Adrenal gland (tissue), 12 donors: Measurements from ENCODE around the gene COL5A1. TPM values are rescaled to one million over a fixed set of nuclear protein-coding genes. Genes with fewer than 3 reads are reported as not detected.

Source experiments
- DNase-seq, 7 donors: peaks; one replicate each; pipeline ENCODE4 v3.0.0-alpha.2; 2019 to 2020
- H3K27ac ChIP-seq, 5 donors: fragments of 200-600 bp; sonication (generic) in 4 of 5; 1 replicate in 3 of 5; 2 replicates in 2 of 5; pipeline versions ENCODE4 v1.5.1 to v1.8.0; 2016 to 2020; ENCODE audit warnings: mild to moderate bottlenecking in 1 of 5
- H3K27me3 ChIP-seq: fragments of 200-600 bp; 2 replicates; pipeline ENCODE4 v1.8.0; 2021
- H3K36me3 ChIP-seq, 2 donors: fragments of 200-600 bp; replicated peaks in 1 of 2; 1 replicate in 1 of 2; 2 replicates in 1 of 2; pipeline versions ENCODE4 v1.5.1 to v1.8.0; 2018 to 2022
- H3K4me1 ChIP-seq, 2 donors: fragments of 200-600 bp; replicated peaks in 1 of 2; 1 replicate in 1 of 2; 2 replicates in 1 of 2; pipeline versions ENCODE4 v1.5.1 to v1.8.0; 2018 to 2021
- H3K4me3 ChIP-seq, 4 donors: fragments of 200-600 bp; sonication (generic) in 3 of 4; one replicate each; pipeline ENCODE4 v1.5.1; 2016 to 2018
- H3K9me3 ChIP-seq, 3 donors: fragments of 200-600 bp; sonication (generic) in 1 of 3; replicated peaks in 1 of 3; 1 replicate in 2 of 3; 2 replicates in 1 of 3; pipeline versions ENCODE4 v1.5.1 to v1.8.0; 2016 to 2021
- POLR2A ChIP-seq, 2 donors: fragments of 450-650 bp; IDR thresholded peaks; one replicate each; pipeline ENCODE4 v1.6.1; 2017; ENCODE audit warnings: antibody characterized with exemption in 2 of 2, mild to moderate bottlenecking in 2 of 2, moderate library complexity in 1 of 2
- WGBS, 4 donors: extraction: QIAGEN DNeasy Blood & Tissue Kit in 2 of 4; methylation state at CpG; one replicate each; pipeline versions ENCODE4 v1.1.5 to v1.1.7; 2013 to 2017; 5-methylcytosine and 5-hydroxymethylcytosine counted together
- intact Hi-C, 2 donors: fragments of 100-400 bp; cut with DNase I; formaldehyde crosslinking; loops; one replicate each; pipeline versions ENCODE4 v1.14.1 to v1.15.0; 2022 to 2023
- polyA plus RNA-seq, 3 donors: library from polyadenylated mRNA; stranded (reverse); fragments of 200-250 nt in 2 of 3; fragments of 350-450 nt in 1 of 3; fragmentation: Illumina TruSeq in 1 of 3; extraction: RNeasy Lipid Tissue Mini Kit (QIAGEN cat#74804) in 1 of 3; gene quantifications; one replicate each; pipeline ENCODE4 v1.2.3, GENCODE V29; 2013 to 2014
- total RNA-seq, 9 donors: library from RNA; depleted of rRNA in 4 of 9; stranded (reverse); fragments of >200 nt in 4 of 9; fragments of 120-200 nt in 1 of 9; fragmentation: NEBNext Ultra II Directional in 1 of 9; extraction: Animal tissue kit (Norgen Biotek cat#: 25700) in 1 of 9; gene quantifications; one replicate each; pipeline versions ENCODE4 v1.1.0 to v1.2.4, GENCODE V29; 2013 to 2023
- TF ChIP-seq, protein P1 (sequence below), 6 experiments: fragments of 450-650 bp in 4 of 6; fragments of 200-600 bp in 2 of 6; sonication (generic) in 1 of 6; IDR thresholded peaks; 1 replicate in 5 of 6; 2 replicates in 1 of 6; pipeline versions ENCODE4 v1.5.1 to v1.8.0; 2016 to 2021; ENCODE audit warnings: antibody characterized with exemption in 6 of 6, mild to moderate bottlenecking in 2 of 6, moderate library complexity in 1 of 6
- donor health status: healthy with polysubstance abuse.
- donor health status: Bipolar disorder and iron deficiency.
- donor health status: DM: yes; HTN: yes; CAD: no.
- donor health status: DM: no; HTN: no; CAD: no.
- donor health status: DM: no; HTN: no; CAD: no.
- donor health status: DM: yes; HTN: yes; CAD: no.

Gene COL5A1
- total and polyA plus RNA-seq, 12 donors, result 3.5 to 45.5 (median 29.3) TPM

GRCh38 chr9:134841180-134841904 lies 199.7 kb downstream of the COL5A1 start:
- DNase-seq, result no peak
- TF ChIP-seq POLR2A (IDR thresholded peaks at IDR 0.05), result no peak
- TF ChIP-seq, protein P1, sequence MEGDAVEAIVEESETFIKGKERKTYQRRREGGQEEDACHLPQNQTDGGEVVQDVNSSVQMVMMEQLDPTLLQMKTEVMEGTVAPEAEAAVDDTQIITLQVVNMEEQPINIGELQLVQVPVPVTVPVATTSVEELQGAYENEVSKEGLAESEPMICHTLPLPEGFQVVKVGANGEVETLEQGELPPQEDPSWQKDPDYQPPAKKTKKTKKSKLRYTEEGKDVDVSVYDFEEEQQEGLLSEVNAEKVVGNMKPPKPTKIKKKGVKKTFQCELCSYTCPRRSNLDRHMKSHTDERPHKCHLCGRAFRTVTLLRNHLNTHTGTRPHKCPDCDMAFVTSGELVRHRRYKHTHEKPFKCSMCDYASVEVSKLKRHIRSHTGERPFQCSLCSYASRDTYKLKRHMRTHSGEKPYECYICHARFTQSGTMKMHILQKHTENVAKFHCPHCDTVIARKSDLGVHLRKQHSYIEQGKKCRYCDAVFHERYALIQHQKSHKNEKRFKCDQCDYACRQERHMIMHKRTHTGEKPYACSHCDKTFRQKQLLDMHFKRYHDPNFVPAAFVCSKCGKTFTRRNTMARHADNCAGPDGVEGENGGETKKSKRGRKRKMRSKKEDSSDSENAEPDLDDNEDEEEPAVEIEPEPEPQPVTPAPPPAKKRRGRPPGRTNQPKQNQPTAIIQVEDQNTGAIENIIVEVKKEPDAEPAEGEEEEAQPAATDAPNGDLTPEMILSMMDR (IDR thresholded peaks at IDR 0.05), result no peak
- H3K4me1 ChIP-seq, result no peaks in the 10 kb centered on the region
- no peaks in the 10 kb centered on the region for H3K9me3 ChIP-seq
- WGBS, 4 donors, result 89 to 95% (median 90%) methylated on average over 10 to 15 of the region's 15 CpGs
- no peak overlapping the region for H3K4me3 ChIP-seq
- peaks cover 0 to 5% of the 10 kb centered on the region in 2 donors for H3K36me3 ChIP-seq
- H3K27ac ChIP-seq, result no peak overlapping the region
- intact Hi-C loops, result no loop called here
- H3K27me3 ChIP-seq, result no peaks in the 10 kb centered on the region

DNA sequence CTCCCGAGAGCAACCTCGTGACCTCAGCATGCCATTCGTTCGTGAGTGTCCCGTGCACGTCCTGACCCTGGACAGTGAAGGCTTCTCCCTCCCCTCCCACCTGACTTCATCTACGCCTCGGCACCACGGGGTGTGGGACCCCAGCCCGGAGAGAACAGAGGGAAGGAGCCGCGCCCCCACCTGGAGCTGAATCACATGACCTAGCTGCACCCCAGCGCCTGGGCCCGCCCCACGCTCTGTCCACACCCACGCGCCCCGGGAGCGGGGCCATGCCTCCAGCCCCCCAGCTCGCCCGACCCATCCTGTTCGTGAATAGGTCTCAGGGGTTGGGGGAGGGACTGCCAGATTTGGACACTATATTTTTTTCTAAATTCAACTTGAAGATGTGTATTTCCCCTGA lies 200.7 kb downstream of the COL5A1 start:
- no peaks in the 10 kb centered on the region for H3K4me1 ChIP-seq
- no peak overlapping the region for H3K27ac ChIP-seq
- peaks cover 0 to 5% of the 10 kb centered on the region in 2 donors for H3K36me3 ChIP-seq
- intact Hi-C loops, result no loop called here
- no peak for TF ChIP-seq POLR2A (IDR thresholded peaks at IDR 0.05)
- TF ChIP-seq, protein P1 (IDR thresholded peaks at IDR 0.05), result no peak
- no peak overlapping the region for H3K4me3 ChIP-seq
- WGBS, 4 donors, result 82 to 95% (median 90%) methylated on average over 18 to 22 of the region's 22 CpGs
- no peaks in the 10 kb centered on the region for H3K27me3 ChIP-seq
- DNase-seq, result no peak
- H3K9me3 ChIP-seq, result no peaks in the 10 kb centered on the region

DNA sequence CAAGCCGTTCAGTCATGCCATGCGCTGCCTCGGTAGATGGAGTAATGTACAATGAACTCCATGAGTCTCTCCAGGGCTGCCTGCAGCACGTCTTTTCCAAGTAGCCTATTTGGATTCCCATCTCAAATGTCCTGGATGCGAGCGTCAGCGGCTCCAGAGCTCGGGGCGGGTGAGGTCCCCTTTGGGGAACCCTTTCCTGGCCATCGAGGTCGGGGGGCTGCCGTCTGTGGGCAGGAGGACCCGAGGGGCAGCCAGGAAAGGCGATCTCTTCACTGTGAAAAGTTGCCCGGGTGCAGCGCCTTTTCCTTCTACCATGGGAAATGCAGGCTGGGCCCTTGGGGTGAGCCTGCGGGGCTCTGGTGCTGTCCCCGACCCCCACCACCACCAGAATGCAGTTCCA lies 202.1 kb downstream of the COL5A1 start:
- Histone ChIP-seq H3K4me1 (no peaks in the 10 kb centered on the region), H3K4me3 (no peak overlapping the region), H3K9me3 (no peaks in the 10 kb centered on the region), H3K27ac (no peak overlapping the region), H3K36me3 (peaks cover 0 to 5% of the 10 kb centered on the region in 2 donors), H3K27me3 (no peaks in the 10 kb centered on the region)
- intact Hi-C loops, result no loop called here
- 92 to 96% (median 94%) methylated on average over 11 to 18 of the region's 18 CpGs for WGBS, 4 donors
- TF ChIP-seq POLR2A (IDR thresholded peaks at IDR 0.05), result no peak
- TF ChIP-seq, protein P1 (IDR thresholded peaks at IDR 0.05), result no peak
- DNase-seq, result no peak

- TF ChIP-seq, protein P1 (IDR thresholded peaks at IDR 0.05), result no peak
- no peak for TF ChIP-seq POLR2A (IDR thresholded peaks at IDR 0.05)
- no peaks in the 10 kb centered on the region for H3K9me3 ChIP-seq
- H3K27ac ChIP-seq, result no peak overlapping the region
- H3K36me3 ChIP-seq, result peaks cover 0 to 5% of the 10 kb centered on the region in 2 donors
- intact Hi-C loops, result no loop called here
- H3K4me1 ChIP-seq, result no peaks in the 10 kb centered on the region
- DNase-seq, result peak in 2 of 7 donors; percentile 32 to 35
- no peaks in the 10 kb centered on the region for H3K27me3 ChIP-seq
- WGBS, 4 donors, result 53 to 74% (median 63%) methylated on average over 2 to 8 of the region's 8 CpGs
- H3K4me3 ChIP-seq, result no peak overlapping the region
These were observed 203.2 kb downstream of the COL5A1 start for GRCh38 chr9:134844821-134845220.
